Breast epithelium (tissue), 3 donors: Measurements from ENCODE around the gene MYO1C.

Experiments used
- POLR2A ChIP-seq: fragments of 450-650 bp; IDR thresholded peaks from one replicate; pipeline ENCODE4 v1.6.1; 2016; ENCODE audit warnings: antibody characterized with exemption, mild to moderate bottlenecking, moderate library complexity
- POLR2AphosphoS5 ChIP-seq, 3 donors: sonication (generic); formaldehyde crosslinking; IDR thresholded peaks; one replicate each; pipeline ENCODE4 v1.6.1; 2017; ENCODE audit warnings: antibody characterized with exemption in 3 of 3
- TF ChIP-seq, protein P1 (sequence below), 3 donors: fragments of 450-650 bp; IDR thresholded peaks; one replicate each; pipeline ENCODE4 v1.5.1; 2016 to 2017; ENCODE audit warnings: antibody characterized with exemption in 3 of 3, mild to moderate bottlenecking in 3 of 3, moderate library complexity in 3 of 3

GRCh38 chr17:1509290-1509881 is 16.9 kb upstream of the MYO1C start:
- TF ChIP-seq, protein P1, sequence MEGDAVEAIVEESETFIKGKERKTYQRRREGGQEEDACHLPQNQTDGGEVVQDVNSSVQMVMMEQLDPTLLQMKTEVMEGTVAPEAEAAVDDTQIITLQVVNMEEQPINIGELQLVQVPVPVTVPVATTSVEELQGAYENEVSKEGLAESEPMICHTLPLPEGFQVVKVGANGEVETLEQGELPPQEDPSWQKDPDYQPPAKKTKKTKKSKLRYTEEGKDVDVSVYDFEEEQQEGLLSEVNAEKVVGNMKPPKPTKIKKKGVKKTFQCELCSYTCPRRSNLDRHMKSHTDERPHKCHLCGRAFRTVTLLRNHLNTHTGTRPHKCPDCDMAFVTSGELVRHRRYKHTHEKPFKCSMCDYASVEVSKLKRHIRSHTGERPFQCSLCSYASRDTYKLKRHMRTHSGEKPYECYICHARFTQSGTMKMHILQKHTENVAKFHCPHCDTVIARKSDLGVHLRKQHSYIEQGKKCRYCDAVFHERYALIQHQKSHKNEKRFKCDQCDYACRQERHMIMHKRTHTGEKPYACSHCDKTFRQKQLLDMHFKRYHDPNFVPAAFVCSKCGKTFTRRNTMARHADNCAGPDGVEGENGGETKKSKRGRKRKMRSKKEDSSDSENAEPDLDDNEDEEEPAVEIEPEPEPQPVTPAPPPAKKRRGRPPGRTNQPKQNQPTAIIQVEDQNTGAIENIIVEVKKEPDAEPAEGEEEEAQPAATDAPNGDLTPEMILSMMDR (IDR thresholded peaks at IDR 0.05) = no peak
- TF ChIP-seq POLR2A = no peak
- no peak for TF ChIP-seq POLR2AphosphoS5 (IDR thresholded peaks at IDR 0.05)
